ENCODE data around the gene SCLT1.

The SCLT1 gene

GRCh38 chr4:128930051-128930450 lies 163.3 kb downstream of the SCLT1 start:
- no peaks in the 10 kb centered on the region for H3K36me3 ChIP-seq (ENCODE audit: control insufficient read depth, insufficient read depth, low read length)
- 48 to 57% methylated on average over 2 to 3 of the region's 3 CpGs for WGBS, 2 experiments

GRCh38 chr4:128924951-128925350 lies 168.4 kb downstream of the SCLT1 start:
- H3K36me3 ChIP-seq (ENCODE audit: control insufficient read depth, insufficient read depth, low read length) = no peaks in the 10 kb centered on the region
- 92 to 97% methylated on average over 5 of the region's 5 CpGs for WGBS, 2 experiments
- no peaks in the 10 kb centered on the region for H3K4me1 ChIP-seq (ENCODE audit: control insufficient read depth, insufficient read depth, low read length)
- no peak overlapping the region for H3K27ac ChIP-seq (ENCODE audit: insufficient read depth, low read depth, low read length, poor library complexity, severe bottlenecking)
- H3K27me3 ChIP-seq (ENCODE audit: control insufficient read depth, insufficient read depth, low read length, poor library complexity, severe bottlenecking) = no peaks in the 10 kb centered on the region
- H3K4me3 ChIP-seq (ENCODE audit: insufficient read depth, low read depth, low read length) = no peak overlapping the region
- no peaks in the 10 kb centered on the region for H3K9me3 ChIP-seq (ENCODE audit: control insufficient read depth, low read length)

More at GRCh38 chr4:128930051-128930450, 163.3 kb downstream of the SCLT1 start:
- H3K27me3 ChIP-seq (ENCODE audit: control insufficient read depth, insufficient read depth, low read length, poor library complexity, severe bottlenecking) = no peaks in the 10 kb centered on the region
- H3K4me3 ChIP-seq (ENCODE audit: insufficient read depth, low read depth, low read length) = no peak overlapping the region
- H3K4me1 ChIP-seq (ENCODE audit: control insufficient read depth, insufficient read depth, low read length) = no peaks in the 10 kb centered on the region
- H3K9me3 ChIP-seq (ENCODE audit: control insufficient read depth, low read length) = no peaks in the 10 kb centered on the region
- H3K27ac ChIP-seq (ENCODE audit: insufficient read depth, low read depth, low read length, poor library complexity, severe bottlenecking) = no peak overlapping the region

- H3K27me3 ChIP-seq (ENCODE audit: control insufficient read depth, insufficient read depth, low read length, poor library complexity, severe bottlenecking) = no peaks in the 10 kb centered on the region
- H3K27ac ChIP-seq (ENCODE audit: insufficient read depth, low read depth, low read length, poor library complexity, severe bottlenecking) = no peak overlapping the region
- WGBS, 2 experiments = 85 to 98% methylated on average over 3 of the region's 3 CpGs
- H3K4me3 ChIP-seq (ENCODE audit: insufficient read depth, low read depth, low read length) = no peak overlapping the region
- no peaks in the 10 kb centered on the region for H3K9me3 ChIP-seq (ENCODE audit: control insufficient read depth, low read length)
- H3K4me1 ChIP-seq (ENCODE audit: control insufficient read depth, insufficient read depth, low read length) = no peaks in the 10 kb centered on the region
- no peaks in the 10 kb centered on the region for H3K36me3 ChIP-seq (ENCODE audit: control insufficient read depth, insufficient read depth, low read length)
These were observed 171.4 kb downstream of the SCLT1 start for GRCh38 chr4:128921954-128922353.

- no peaks in the 10 kb centered on the region for H3K27me3 ChIP-seq (ENCODE audit: control insufficient read depth, insufficient read depth, low read length, poor library complexity, severe bottlenecking)
- no peaks in the 10 kb centered on the region for H3K4me1 ChIP-seq (ENCODE audit: control insufficient read depth, insufficient read depth, low read length)
- H3K36me3 ChIP-seq (ENCODE audit: control insufficient read depth, insufficient read depth, low read length) = no peaks in the 10 kb centered on the region
- 85 to 94% methylated on average over 2 of the region's 2 CpGs for WGBS, 2 experiments
- H3K9me3 ChIP-seq (ENCODE audit: control insufficient read depth, low read length) = no peaks in the 10 kb centered on the region
- H3K4me3 ChIP-seq (ENCODE audit: insufficient read depth, low read depth, low read length) = no peak overlapping the region
- H3K27ac ChIP-seq (ENCODE audit: insufficient read depth, low read depth, low read length, poor library complexity, severe bottlenecking) = no peak overlapping the region
These were observed 175.6 kb downstream of the SCLT1 start for GRCh38 chr4:128917781-128918180.

GRCh38 chr4:128916832-128917231 lies 176.5 kb downstream of the SCLT1 start:
- Histone ChIP-seq H3K4me1 (ENCODE audit: control insufficient read depth, insufficient read depth, low read length) (no peaks in the 10 kb centered on the region), H3K27ac (ENCODE audit: insufficient read depth, low read depth, low read length, poor library complexity, severe bottlenecking) (no peak overlapping the region), H3K4me3 (ENCODE audit: insufficient read depth, low read depth, low read length) (no peak overlapping the region), H3K9me3 (ENCODE audit: control insufficient read depth, low read length) (no peaks in the 10 kb centered on the region), H3K36me3 (ENCODE audit: control insufficient read depth, insufficient read depth, low read length) (no peaks in the 10 kb centered on the region), H3K27me3 (ENCODE audit: control insufficient read depth, insufficient read depth, low read length, poor library complexity, severe bottlenecking) (no peaks in the 10 kb centered on the region)
- WGBS, 2 experiments = 94 to 95% methylated on average over 5 to 6 of the region's 6 CpGs

GRCh38 chr4:128915544-128915943 lies 177.8 kb downstream of the SCLT1 start:
- no peaks in the 10 kb centered on the region for H3K27me3 ChIP-seq (ENCODE audit: control insufficient read depth, insufficient read depth, low read length, poor library complexity, severe bottlenecking)
- H3K4me1 ChIP-seq (ENCODE audit: control insufficient read depth, insufficient read depth, low read length) = no peaks in the 10 kb centered on the region
- no peak overlapping the region for H3K27ac ChIP-seq (ENCODE audit: insufficient read depth, low read depth, low read length, poor library complexity, severe bottlenecking)
- H3K36me3 ChIP-seq (ENCODE audit: control insufficient read depth, insufficient read depth, low read length) = no peaks in the 10 kb centered on the region
- no peak overlapping the region for H3K4me3 ChIP-seq (ENCODE audit: insufficient read depth, low read depth, low read length)
- H3K9me3 ChIP-seq (ENCODE audit: control insufficient read depth, low read length) = no peaks in the 10 kb centered on the region

GRCh38 chr4:128913228-128913627 lies 180.1 kb downstream of the SCLT1 start:
- no peak overlapping the region for H3K4me3 ChIP-seq (ENCODE audit: insufficient read depth, low read depth, low read length)
- no peaks in the 10 kb centered on the region for H3K9me3 ChIP-seq (ENCODE audit: control insufficient read depth, low read length)
- H3K36me3 ChIP-seq (ENCODE audit: control insufficient read depth, insufficient read depth, low read length) = no peaks in the 10 kb centered on the region
- 81 to 93% methylated on average over 1 of the region's 1 CpG for WGBS, 2 experiments
- H3K27ac ChIP-seq (ENCODE audit: insufficient read depth, low read depth, low read length, poor library complexity, severe bottlenecking) = no peak overlapping the region
- no peaks in the 10 kb centered on the region for H3K4me1 ChIP-seq (ENCODE audit: control insufficient read depth, insufficient read depth, low read length)
- H3K27me3 ChIP-seq (ENCODE audit: control insufficient read depth, insufficient read depth, low read length, poor library complexity, severe bottlenecking) = no peaks in the 10 kb centered on the region

- Histone ChIP-seq H3K27ac (ENCODE audit: insufficient read depth, low read depth, low read length, poor library complexity, severe bottlenecking) (no peak overlapping the region), H3K4me1 (ENCODE audit: control insufficient read depth, insufficient read depth, low read length) (no peaks in the 10 kb centered on the region), H3K36me3 (ENCODE audit: control insufficient read depth, insufficient read depth, low read length) (no peaks in the 10 kb centered on the region), H3K4me3 (ENCODE audit: insufficient read depth, low read depth, low read length) (no peak overlapping the region), H3K27me3 (ENCODE audit: control insufficient read depth, insufficient read depth, low read length, poor library complexity, severe bottlenecking) (no peaks in the 10 kb centered on the region), H3K9me3 (ENCODE audit: control insufficient read depth, low read length) (no peaks in the 10 kb centered on the region)
- 93 to 98% methylated on average over 5 of the region's 5 CpGs for WGBS, 2 experiments
These were observed 184.6 kb downstream of the SCLT1 start for GRCh38 chr4:128908735-128909134.

GRCh38 chr4:128907981-128908380 lies 185.4 kb downstream of the SCLT1 start:
- WGBS, 2 experiments = 95 to 100% methylated on average over 2 of the region's 2 CpGs
- no peaks in the 10 kb centered on the region for H3K4me1 ChIP-seq (ENCODE audit: control insufficient read depth, insufficient read depth, low read length)

GRCh38 chr4:128906581-128906980 lies 186.8 kb downstream of the SCLT1 start:
- H3K4me3 ChIP-seq (ENCODE audit: insufficient read depth, low read depth, low read length) = no peak overlapping the region
- H3K27me3 ChIP-seq (ENCODE audit: control insufficient read depth, insufficient read depth, low read length, poor library complexity, severe bottlenecking) = no peaks in the 10 kb centered on the region
- 92 to 97% methylated on average over 1 of the region's 1 CpG for WGBS, 2 experiments
- H3K9me3 ChIP-seq (ENCODE audit: control insufficient read depth, low read length) = no peaks in the 10 kb centered on the region
- no peaks in the 10 kb centered on the region for H3K36me3 ChIP-seq (ENCODE audit: control insufficient read depth, insufficient read depth, low read length)
- H3K27ac ChIP-seq (ENCODE audit: insufficient read depth, low read depth, low read length, poor library complexity, severe bottlenecking) = no peak overlapping the region
- H3K4me1 ChIP-seq (ENCODE audit: control insufficient read depth, insufficient read depth, low read length) = no peaks in the 10 kb centered on the region

More at GRCh38 chr4:128907981-128908380, 185.4 kb downstream of the SCLT1 start:
- no peaks in the 10 kb centered on the region for H3K27me3 ChIP-seq (ENCODE audit: control insufficient read depth, insufficient read depth, low read length, poor library complexity, severe bottlenecking)
- H3K36me3 ChIP-seq (ENCODE audit: control insufficient read depth, insufficient read depth, low read length) = no peaks in the 10 kb centered on the region
- no peaks in the 10 kb centered on the region for H3K9me3 ChIP-seq (ENCODE audit: control insufficient read depth, low read length)
- H3K4me3 ChIP-seq (ENCODE audit: insufficient read depth, low read depth, low read length) = no peak overlapping the region
- no peak overlapping the region for H3K27ac ChIP-seq (ENCODE audit: insufficient read depth, low read depth, low read length, poor library complexity, severe bottlenecking)

- Histone ChIP-seq H3K27me3 (ENCODE audit: control insufficient read depth, insufficient read depth, low read length, poor library complexity, severe bottlenecking) (no peaks in the 10 kb centered on the region), H3K4me3 (ENCODE audit: insufficient read depth, low read depth, low read length) (no peak overlapping the region), H3K9me3 (ENCODE audit: control insufficient read depth, low read length) (no peaks in the 10 kb centered on the region), H3K27ac (ENCODE audit: insufficient read depth, low read depth, low read length, poor library complexity, severe bottlenecking) (no peak overlapping the region), H3K4me1 (ENCODE audit: control insufficient read depth, insufficient read depth, low read length) (no peaks in the 10 kb centered on the region), H3K36me3 (ENCODE audit: control insufficient read depth, insufficient read depth, low read length) (no peaks in the 10 kb centered on the region)
- 90 to 96% methylated on average over 3 of the region's 3 CpGs for WGBS, 2 experiments
These were observed 188.5 kb downstream of the SCLT1 start for GRCh38 chr4:128904821-128905220.
